Thyroid gland (tissue), 4 donors: Measurements from ENCODE around the gene GALR2. TPM values are rescaled to one million over a fixed set of nuclear protein-coding genes. Genes with fewer than 3 reads are reported as not detected.

Source experiments
- DNase-seq, 2 donors: peaks; one replicate each; pipeline ENCODE4 v3.0.0-alpha.2; 2019
- H3K27ac ChIP-seq, 3 donors: fragments of 200-600 bp; sonication (generic); 1 replicate in 2 of 3; 2 replicates in 1 of 3; pipeline ENCODE4 v1.5.1; 2016 to 2019; ENCODE audit warnings: mild to moderate bottlenecking in 1 of 3, moderate library complexity in 1 of 3
- H3K27me3 ChIP-seq: fragments of 200-600 bp; sonication (generic); one replicate; pipeline ENCODE4 v1.5.1; 2019
- H3K36me3 ChIP-seq, 2 donors: fragments of 200-600 bp; sonication (generic); one replicate each; pipeline ENCODE4 v1.5.1; 2016 to 2019
- H3K4me1 ChIP-seq, 2 donors: fragments of 200-600 bp; sonication (generic); one replicate each; pipeline ENCODE4 v1.5.1; 2017 to 2019
- H3K4me3 ChIP-seq, 3 donors: fragments of 200-600 bp; sonication (generic); replicated peaks in 1 of 3; 1 replicate in 2 of 3; 2 replicates in 1 of 3; pipeline ENCODE4 v1.5.1; 2016; ENCODE audit warnings: mild to moderate bottlenecking in 1 of 3
- H3K9me3 ChIP-seq: fragments of 200-600 bp; sonication (generic); one replicate; pipeline ENCODE4 v1.5.1; 2017
- POLR2A ChIP-seq, 2 donors: fragments of 450-650 bp; IDR thresholded peaks; one replicate each; pipeline ENCODE4 v1.6.1; 2017; ENCODE audit warnings: antibody characterized with exemption in 2 of 2, mild to moderate bottlenecking in 2 of 2, moderate library complexity in 1 of 2
- WGBS, 2 donors: methylation state at CpG; one replicate each; pipeline ENCODE4 v1.1.5; 2017; 5-methylcytosine and 5-hydroxymethylcytosine counted together
- intact Hi-C: fragments of 100-400 bp; cut with DNase I; formaldehyde crosslinking; loops from one replicate; pipeline ENCODE4 v1.15.1; 2023
- total RNA-seq, 4 donors: library from RNA; depleted of rRNA; stranded (reverse); fragments of >200 nt; gene quantifications; one replicate each; pipeline ENCODE4 v1.2.3, GENCODE V29; 2016
- TF ChIP-seq, protein P1 (sequence below), 6 experiments: fragments of 200-600 bp in 3 of 6; fragments of 450-650 bp in 3 of 6; sonication (generic) in 3 of 6; IDR thresholded peaks; one replicate each; pipeline ENCODE4 v1.5.1; 2016 to 2019; ENCODE audit warnings: antibody characterized with exemption in 6 of 6, mild to moderate bottlenecking in 2 of 6, inconsistent platforms in 1 of 6, moderate library complexity in 1 of 6

Gene GALR2
- total RNA-seq, 4 donors from 2014 or later: not detected

GRCh38 chr17:76082326-76083251, 8.0 kb downstream of the GALR2 start:
- intact Hi-C loops: no loop called here

DNA sequence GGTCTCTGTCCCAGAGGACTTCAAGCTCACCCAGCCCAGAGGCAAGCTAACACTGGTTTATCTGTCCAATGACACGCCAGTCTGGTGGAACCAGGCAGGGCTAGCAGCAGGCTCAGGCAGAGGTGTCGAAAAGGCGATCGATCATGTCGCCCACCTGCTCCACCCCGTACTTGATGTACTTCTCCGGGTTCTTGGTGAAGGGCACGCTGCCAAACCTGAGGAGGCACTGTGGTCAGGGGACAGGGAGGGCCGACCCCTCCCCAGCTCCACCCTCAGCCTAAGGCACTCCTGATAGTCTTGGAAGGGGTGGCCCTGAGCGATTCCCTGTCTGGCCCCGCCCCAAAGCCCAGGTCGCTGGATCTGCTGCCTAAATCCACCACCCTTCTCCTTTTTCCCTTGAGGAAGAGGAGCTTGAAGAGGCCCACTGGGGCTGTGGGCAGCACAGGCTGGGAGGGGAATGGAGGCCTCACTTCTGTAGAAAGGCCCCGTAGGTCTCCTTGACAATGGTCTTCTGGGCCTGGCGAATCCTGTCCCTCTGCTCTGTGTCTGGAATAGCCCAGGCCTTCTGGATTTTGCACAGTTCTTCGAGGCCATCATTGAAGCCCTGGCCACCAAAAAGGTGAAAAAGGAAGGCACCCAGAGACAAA, 9.1 kb downstream of the GALR2 start:
- Histone ChIP-seq H3K4me1 (peaks cover 0 to 5% of the 10 kb centered on the region in 2 donors), H3K9me3 (no peaks in the 10 kb centered on the region), H3K4me3 (no peak overlapping the region), H3K27ac (no peak overlapping the region), H3K36me3 (peaks cover 46 to 53% of the 10 kb centered on the region in 2 donors), H3K27me3 (no peaks in the 10 kb centered on the region)
- intact Hi-C loops: no loop called here
- WGBS, 2 donors: 80 to 88% methylated on average over 10 to 11 of the region's 15 CpGs
- no peak for DNase-seq
- TF ChIP-seq POLR2A (IDR thresholded peaks at IDR 0.05): no peak
- TF ChIP-seq, protein P1, sequence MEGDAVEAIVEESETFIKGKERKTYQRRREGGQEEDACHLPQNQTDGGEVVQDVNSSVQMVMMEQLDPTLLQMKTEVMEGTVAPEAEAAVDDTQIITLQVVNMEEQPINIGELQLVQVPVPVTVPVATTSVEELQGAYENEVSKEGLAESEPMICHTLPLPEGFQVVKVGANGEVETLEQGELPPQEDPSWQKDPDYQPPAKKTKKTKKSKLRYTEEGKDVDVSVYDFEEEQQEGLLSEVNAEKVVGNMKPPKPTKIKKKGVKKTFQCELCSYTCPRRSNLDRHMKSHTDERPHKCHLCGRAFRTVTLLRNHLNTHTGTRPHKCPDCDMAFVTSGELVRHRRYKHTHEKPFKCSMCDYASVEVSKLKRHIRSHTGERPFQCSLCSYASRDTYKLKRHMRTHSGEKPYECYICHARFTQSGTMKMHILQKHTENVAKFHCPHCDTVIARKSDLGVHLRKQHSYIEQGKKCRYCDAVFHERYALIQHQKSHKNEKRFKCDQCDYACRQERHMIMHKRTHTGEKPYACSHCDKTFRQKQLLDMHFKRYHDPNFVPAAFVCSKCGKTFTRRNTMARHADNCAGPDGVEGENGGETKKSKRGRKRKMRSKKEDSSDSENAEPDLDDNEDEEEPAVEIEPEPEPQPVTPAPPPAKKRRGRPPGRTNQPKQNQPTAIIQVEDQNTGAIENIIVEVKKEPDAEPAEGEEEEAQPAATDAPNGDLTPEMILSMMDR (IDR thresholded peaks at IDR 0.05): no peak

More at GRCh38 chr17:76082326-76083251, 8.0 kb downstream of the GALR2 start:
- no peak for DNase-seq
- Histone ChIP-seq H3K27ac (no peak overlapping the region), H3K9me3 (no peaks in the 10 kb centered on the region), H3K4me3 (no peak overlapping the region), H3K27me3 (no peaks in the 10 kb centered on the region), H3K36me3 (peaks cover 35 to 43% of the 10 kb centered on the region in 2 donors), H3K4me1 (peaks cover 0 to 8% of the 10 kb centered on the region in 2 donors)
- no peak for TF ChIP-seq POLR2A (IDR thresholded peaks at IDR 0.05)
- TF ChIP-seq, protein P1 (IDR thresholded peaks at IDR 0.05): no peak
- 88 to 90% methylated on average over 19 to 20 of the region's 20 CpGs for WGBS, 2 donors

DNA sequence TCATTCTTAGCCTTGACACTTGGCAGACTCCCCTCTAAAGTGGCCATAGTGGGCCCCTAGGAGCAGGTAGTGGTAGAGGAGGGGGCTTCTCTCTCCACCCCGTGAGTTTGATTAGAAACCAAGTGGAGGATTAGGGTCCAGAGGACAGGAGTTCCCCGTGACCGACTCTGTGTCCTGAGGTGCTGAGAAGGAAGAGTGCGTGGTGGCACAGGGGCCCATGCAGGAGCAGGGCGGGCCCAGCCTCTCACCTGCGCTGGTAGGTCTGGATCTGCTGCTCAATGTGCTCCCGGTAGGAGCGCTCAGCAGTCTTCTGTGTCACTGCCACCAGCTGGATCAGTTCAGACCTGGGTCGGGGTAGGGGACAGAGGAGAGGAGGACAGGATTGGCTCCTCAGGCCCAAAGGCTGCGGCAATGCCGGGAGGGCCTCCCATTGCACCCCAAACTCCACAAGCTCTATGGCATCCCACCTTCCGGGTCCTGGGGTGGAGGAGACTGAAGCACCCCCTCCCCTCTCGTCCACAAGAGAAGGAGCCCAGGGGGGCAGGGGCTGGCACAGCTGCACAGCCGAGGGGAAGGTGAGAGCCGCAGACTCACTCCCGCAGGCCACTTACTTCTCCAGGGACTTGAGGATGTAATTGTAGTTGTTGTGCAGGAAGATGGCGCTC, 10.6 kb downstream of the GALR2 start:
- TF ChIP-seq POLR2A (IDR thresholded peaks at IDR 0.05): no peak
- TF ChIP-seq, protein P1 (IDR thresholded peaks at IDR 0.05): no peak
- no peak overlapping the region for H3K4me3 ChIP-seq
- WGBS, 2 donors: 84 to 94% methylated on average over 12 of the region's 17 CpGs
- peaks cover 61 to 69% of the 10 kb centered on the region in 2 donors for H3K36me3 ChIP-seq
- intact Hi-C loops: no loop called here
- no peaks in the 10 kb centered on the region for H3K9me3 ChIP-seq
- H3K27me3 ChIP-seq: no peaks in the 10 kb centered on the region
- H3K4me1 ChIP-seq: peaks cover 0 to 5% of the 10 kb centered on the region in 2 donors
- DNase-seq: no peak
- H3K27ac ChIP-seq: no peak overlapping the region

GRCh38 chr17:76085731-76086366, 11.3 kb downstream of the GALR2 start:
- DNase-seq: no peak
- Histone ChIP-seq H3K4me3 (no peak overlapping the region), H3K27ac (no peak overlapping the region), H3K36me3 (peaks cover 62 to 75% of the 10 kb centered on the region in 2 donors), H3K4me1 (no peaks in the 10 kb centered on the region), H3K27me3 (no peaks in the 10 kb centered on the region), H3K9me3 (no peaks in the 10 kb centered on the region)
- WGBS, 2 donors: 92% methylated on average over 11 to 12 of the region's 13 CpGs
- TF ChIP-seq POLR2A (IDR thresholded peaks at IDR 0.05): no peak
- TF ChIP-seq, protein P1 (IDR thresholded peaks at IDR 0.05): no peak
- intact Hi-C loops: no loop called here
